ENCODE measurements around the gene DNAJA2.
A peak's percentile ranks its signal among the peaks of the same experiment; 100 is the strongest.
"Not testable (repeated sequence)": the region's sequence is repeated elsewhere in the genome, so short reads cannot be mapped to it uniquely, and the experiment has no call there.

DNAJA2 gene

GRCh38 chr16:47008174-47008573 lies 34.7 kb upstream of the DNAJA2 start:
- Histone ChIP-seq H3K4me1 (ENCODE audit: insufficient read depth, poor library complexity, severe bottlenecking) (peaks cover 8% of the 10 kb centered on the region), H3K27ac (ENCODE audit: poor library complexity, severe bottlenecking) (no peak overlapping the region), H3K9me3 (ENCODE audit: severe bottlenecking) (no peaks in the 10 kb centered on the region), H3K36me3 (ENCODE audit: low read depth) (no peaks in the 10 kb centered on the region), H3K27me3 (ENCODE audit: insufficient read depth, poor library complexity, severe bottlenecking) (no peaks in the 10 kb centered on the region), H3K4me3 (ENCODE audit: severe bottlenecking) (no peak overlapping the region)
- no peak for TF ChIP-seq CTCF (IDR thresholded peaks at IDR 0.05; ENCODE audit: poor library complexity, severe bottlenecking)
- ATAC-seq (ENCODE audit: low read depth), result peak; percentile 33; the same call in 2 of the 3 replicates
- no peak for DNase-seq (ENCODE audit: low spot score)

GRCh38 chr16:47004652-47005051 lies 31.2 kb upstream of the DNAJA2 start:
- Histone ChIP-seq H3K9me3 (ENCODE audit: severe bottlenecking) (no peaks in the 10 kb centered on the region), H3K4me3 (ENCODE audit: severe bottlenecking) (no peak overlapping the region), H3K27me3 (ENCODE audit: insufficient read depth, poor library complexity, severe bottlenecking) (no peaks in the 10 kb centered on the region), H3K27ac (ENCODE audit: poor library complexity, severe bottlenecking) (no peak overlapping the region), H3K36me3 (ENCODE audit: low read depth) (no peaks in the 10 kb centered on the region), H3K4me1 (ENCODE audit: insufficient read depth, poor library complexity, severe bottlenecking) (peaks cover 8% of the 10 kb centered on the region)
- TF ChIP-seq CTCF (IDR thresholded peaks at IDR 0.05; ENCODE audit: poor library complexity, severe bottlenecking), result no peak
- ATAC-seq (ENCODE audit: low read depth) (no peak), DNase-seq (ENCODE audit: low spot score) (no peak)

GRCh38 chr16:47000066-47000465 lies 26.6 kb upstream of the DNAJA2 start:
- not testable (repeated sequence) for H3K27ac ChIP-seq (ENCODE audit: poor library complexity, severe bottlenecking); H3K4me1 ChIP-seq (ENCODE audit: insufficient read depth, poor library complexity, severe bottlenecking); H3K9me3 ChIP-seq (ENCODE audit: severe bottlenecking); H3K4me3 ChIP-seq (ENCODE audit: severe bottlenecking); ATAC-seq (ENCODE audit: low read depth); DNase-seq (ENCODE audit: low spot score); H3K27me3 ChIP-seq (ENCODE audit: insufficient read depth, poor library complexity, severe bottlenecking); H3K36me3 ChIP-seq (ENCODE audit: low read depth)

GRCh38 chr16:46997844-46998243 lies 24.4 kb upstream of the DNAJA2 start:
- Histone ChIP-seq H3K27ac (ENCODE audit: poor library complexity, severe bottlenecking) (no peak overlapping the region), H3K36me3 (ENCODE audit: low read depth) (no peaks in the 10 kb centered on the region), H3K4me1 (ENCODE audit: insufficient read depth, poor library complexity, severe bottlenecking) (no peaks in the 10 kb centered on the region), H3K4me3 (ENCODE audit: severe bottlenecking) (no peak overlapping the region), H3K27me3 (ENCODE audit: insufficient read depth, poor library complexity, severe bottlenecking) (no peaks in the 10 kb centered on the region), H3K9me3 (ENCODE audit: severe bottlenecking) (peaks cover 3% of the 10 kb centered on the region)
- no peak for TF ChIP-seq CTCF (IDR thresholded peaks at IDR 0.05; ENCODE audit: poor library complexity, severe bottlenecking)
- DNase-seq (ENCODE audit: low spot score) (no peak), ATAC-seq (ENCODE audit: low read depth) (no peak)

GRCh38 chr16:46996952-46997458 lies 23.5 kb upstream of the DNAJA2 start:
- Histone ChIP-seq H3K36me3 (ENCODE audit: low read depth) (no peaks in the 10 kb centered on the region), H3K4me3 (ENCODE audit: severe bottlenecking) (no peak overlapping the region), H3K27ac (ENCODE audit: poor library complexity, severe bottlenecking) (no peak overlapping the region), H3K4me1 (ENCODE audit: insufficient read depth, poor library complexity, severe bottlenecking) (no peaks in the 10 kb centered on the region), H3K9me3 (ENCODE audit: severe bottlenecking) (peaks cover 3% of the 10 kb centered on the region), H3K27me3 (ENCODE audit: insufficient read depth, poor library complexity, severe bottlenecking) (no peaks in the 10 kb centered on the region)
- no peak for TF ChIP-seq CTCF (IDR thresholded peaks at IDR 0.05; ENCODE audit: poor library complexity, severe bottlenecking)
- ATAC-seq (ENCODE audit: low read depth) (no peak), DNase-seq (ENCODE audit: low spot score) (no peak)
